Psoas muscle (tissue), 8 donors: Measurements from ENCODE around the gene SLC12A6. TPM values are rescaled to one million over a fixed set of nuclear protein-coding genes. Genes with fewer than 3 reads are reported as not detected.

ENCODE experiments used
- ATAC-seq, 4 donors: fragments of 200-7000 bp; cut with Tn5 transposase; one replicate each; pipeline ENCODE4 v1.9.1; 2020; ENCODE audit warnings: moderate library complexity in 3 of 4, mild to moderate bottlenecking in 2 of 4
- DNase-seq, 2 donors: peaks; one replicate each; pipeline ENCODE4 v3.0.0-alpha.2; 2020
- H3K27ac ChIP-seq: fragments of 200-600 bp; one replicate; pipeline ENCODE4 v1.8.0; 2022
- H3K27me3 ChIP-seq, 3 donors: fragments of 200-600 bp in 1 of 3; one replicate each; pipeline versions ENCODE4 v1.6.1 to v1.8.0; 2013 to 2022; ENCODE audit warnings: low read length in 2 of 3, mild to moderate bottlenecking in 2 of 3, moderate library complexity in 1 of 3; ENCODE audit not compliant: insufficient read depth in 3 of 3
- H3K36me3 ChIP-seq, 2 donors: fragments of 200-600 bp in 1 of 2; one replicate each; pipeline versions ENCODE4 v1.6.1 to v1.8.0; 2013 to 2022; ENCODE audit warnings: low read depth in 1 of 2, mild to moderate bottlenecking in 1 of 2, moderate library complexity in 1 of 2; ENCODE audit not compliant: insufficient read depth in 1 of 2
- H3K4me1 ChIP-seq: fragments of 200-600 bp; one replicate; pipeline ENCODE4 v1.8.0; 2022
- H3K4me3 ChIP-seq: fragments of 200-600 bp; one replicate; pipeline ENCODE4 v1.8.0; 2022; ENCODE audit warnings: mild to moderate bottlenecking
- H3K9me3 ChIP-seq: fragments of 200-600 bp; one replicate; pipeline ENCODE4 v1.8.0; 2022
- CTCF ChIP-seq: fragments of 200-600 bp; IDR thresholded peaks from one replicate; pipeline ENCODE4 v1.8.0; 2022; ENCODE audit warnings: antibody characterized with exemption
- WGBS, 3 donors: extraction: QIAGEN DNeasy Blood & Tissue Kit; methylation state at CpG; one replicate each; pipeline versions ENCODE4 v1.1.6 to v1.1.7; 2013; 5-methylcytosine and 5-hydroxymethylcytosine counted together
- intact Hi-C, 2 donors: fragments of 100-400 bp; cut with DNase I; formaldehyde crosslinking; loops; one replicate each; pipeline versions ENCODE4 v1.11.0 to v1.14.2; 2022
- polyA plus RNA-seq, 3 donors: library from polyadenylated mRNA; stranded (reverse); fragments of 200-250 nt; gene quantifications; one replicate each; pipeline ENCODE4 v1.2.3, GENCODE V29; 2013
- total RNA-seq, 4 donors: library from RNA; stranded (reverse); fragmentation: NEBNext Ultra II Directional in 2 of 4; extraction: Animal tissue kit (Norgen Biotek cat#: 25700) in 2 of 4; gene quantifications; one replicate each; pipeline versions ENCODE4 v1.2.1 to v1.2.4, GENCODE V29; 2021 to 2023
- donor health status: healthy with polysubstance abuse.
- donor health status: DM: no; HTN: no; CAD: no; lungs with moderate emphysema.
- donor health status: Bipolar disorder and iron deficiency.
- donor health status: healthy.
- donor health status: DM: yes; HTN: yes; CAD: no.
- donor health status: DM: no; HTN: no; CAD: no.
- donor health status: DM: no; HTN: no; CAD: no.
- donor health status: DM: yes; HTN: yes; CAD: no.

The SLC12A6 gene
- total and polyA plus RNA-seq, 7 donors = 2.3 to 22.1 (median 12.3) TPM

GRCh38 chr15:34243226-34243625 lies 94.4 kb downstream of the SLC12A6 start:
- WGBS, 3 donors = 59 to 64% (median 63%) methylated on average over 3 of the region's 3 CpGs
- intact Hi-C loops = no loop called here
- TF ChIP-seq CTCF = no peak

GRCh38 chr15:34242331-34242710 lies 95.3 kb downstream of the SLC12A6 start:
- H3K27ac ChIP-seq = no peak overlapping the region
- no peak for TF ChIP-seq CTCF
- H3K4me3 ChIP-seq = no peak overlapping the region
- no peaks in the 10 kb centered on the region for H3K27me3 ChIP-seq
- 84 to 89% (median 86%) methylated on average over 4 of the region's 4 CpGs for WGBS, 3 donors
- peaks cover 2 to 85% of the 10 kb centered on the region in 2 donors for H3K36me3 ChIP-seq
- no peaks in the 10 kb centered on the region for H3K9me3 ChIP-seq
- no peak for DNase-seq
- H3K4me1 ChIP-seq = no peaks in the 10 kb centered on the region
- intact Hi-C loops = loop anchor here in 1 of 2 donors (1.0 kb wide), 1 partner anchor 125 kb away; the partner anchor contains the start of gene LPCAT4
- no peak for ATAC-seq

More at GRCh38 chr15:34243226-34243625, 94.4 kb downstream of the SLC12A6 start:
- no peak for DNase-seq
- no peak overlapping the region for H3K4me3 ChIP-seq
- H3K4me1 ChIP-seq = no peaks in the 10 kb centered on the region
- H3K9me3 ChIP-seq = no peaks in the 10 kb centered on the region
- no peak overlapping the region for H3K27ac ChIP-seq
- H3K36me3 ChIP-seq = peaks cover under 1 to 84% of the 10 kb centered on the region in 2 donors
- ATAC-seq = no peak
- no peaks in the 10 kb centered on the region for H3K27me3 ChIP-seq

- peak in 2 of 4 donors; percentile 46 to 65 for ATAC-seq
Measured at GRCh38 chr15:34241376-34242330, 95.9 kb downstream of the SLC12A6 start.

GRCh38 chr15:34240537-34240936 lies 97.0 kb downstream of the SLC12A6 start:
- DNase-seq = no peak
- no peak overlapping the region for H3K27ac ChIP-seq
- no peaks in the 10 kb centered on the region for H3K27me3 ChIP-seq
- peaks cover 5 to 91% of the 10 kb centered on the region in 2 donors for H3K36me3 ChIP-seq
- ATAC-seq = no peak
- intact Hi-C loops = no loop called here
- H3K4me3 ChIP-seq = no peak overlapping the region
- no peak for TF ChIP-seq CTCF
- 91 to 95% (median 94%) methylated on average over 3 of the region's 3 CpGs for WGBS, 3 donors
- H3K4me1 ChIP-seq = no peaks in the 10 kb centered on the region
- H3K9me3 ChIP-seq = no peaks in the 10 kb centered on the region

More at GRCh38 chr15:34241376-34242330, 95.9 kb downstream of the SLC12A6 start:
- TF ChIP-seq CTCF = peak; percentile 74
- no peak for DNase-seq
- WGBS, 3 donors = 68 to 74% (median 73%) methylated on average over 1 of the region's 1 CpG
- H3K9me3 ChIP-seq = no peaks in the 10 kb centered on the region
- no peak overlapping the region for H3K4me3 ChIP-seq
- H3K36me3 ChIP-seq = peaks cover 2 to 86% of the 10 kb centered on the region in 2 donors
- intact Hi-C loops = loop anchor here in 1 of 2 donors (1.0 kb wide), 1 partner anchor 126 kb away; the partner anchor contains the start of gene LPCAT4
- H3K4me1 ChIP-seq = no peaks in the 10 kb centered on the region
- H3K27me3 ChIP-seq = no peaks in the 10 kb centered on the region
- no peak overlapping the region for H3K27ac ChIP-seq
